HG03558 (cell line): ENCODE results near the gene LYRM9.
"Not testable (repeated sequence)": the region's sequence is repeated elsewhere in the genome, so short reads cannot be mapped to it uniquely, and the experiment has no call there.

Source experiments
- ATAC-seq: cut with Tn5 transposase; IDR thresholded peaks from one replicate; pipeline ENCODE4 v1.9.1; 2021; ENCODE audit warnings: moderate number of reproducible peaks; ENCODE audit not compliant: unreplicated experiment; ENCODE audit errors: extremely low read depth

The LYRM9 gene

DNA sequence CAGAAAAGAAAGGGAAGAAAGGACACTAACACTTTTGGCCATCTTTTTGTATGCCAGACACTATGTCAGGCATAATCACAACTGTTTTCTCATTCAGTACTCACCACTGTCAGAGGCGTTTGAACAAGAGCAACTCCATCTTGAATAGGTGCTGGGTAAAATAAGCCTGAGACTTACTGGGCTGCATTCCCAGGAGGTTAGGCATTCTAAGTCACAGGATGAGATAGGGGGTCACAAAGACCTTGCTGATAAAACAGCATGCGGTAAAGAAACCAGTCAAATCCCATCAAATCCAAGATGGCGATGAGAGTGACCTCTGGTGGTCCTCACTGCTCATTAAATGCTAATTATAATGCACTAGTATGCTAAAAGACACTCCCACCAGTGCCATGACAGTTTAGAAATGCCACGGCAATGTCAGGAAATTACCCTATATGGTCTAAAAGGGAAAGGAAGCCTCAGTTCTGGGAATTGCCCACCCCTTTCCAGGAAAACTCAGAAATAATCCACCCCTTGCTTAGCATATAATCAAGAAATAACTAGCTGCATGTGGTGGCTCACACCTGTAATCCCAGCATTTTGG is 14.9 kb upstream of the LYRM9 start:
- ATAC-seq, result no peak

DNA sequence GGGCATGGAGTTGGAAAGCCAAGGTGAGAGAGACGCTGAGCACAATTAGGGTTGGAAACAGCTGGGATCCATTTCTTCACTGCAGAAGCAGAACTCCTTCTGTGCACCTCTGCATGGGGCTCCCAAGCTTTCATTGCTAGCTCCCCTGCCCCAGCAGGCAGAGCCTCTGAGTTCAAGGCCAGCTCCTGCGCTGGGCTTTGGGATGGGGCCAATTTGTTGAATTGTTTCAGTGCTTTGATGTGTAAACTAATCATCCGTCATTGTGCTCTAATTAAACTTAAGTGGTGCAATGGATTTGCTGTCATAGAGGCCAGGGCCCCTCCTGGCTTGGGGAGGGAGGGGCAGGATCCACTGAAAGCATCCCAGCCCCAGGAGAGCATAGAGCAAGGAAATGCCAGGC is 13.5 kb upstream of the LYRM9 start:
- ATAC-seq, result no peak

DNA sequence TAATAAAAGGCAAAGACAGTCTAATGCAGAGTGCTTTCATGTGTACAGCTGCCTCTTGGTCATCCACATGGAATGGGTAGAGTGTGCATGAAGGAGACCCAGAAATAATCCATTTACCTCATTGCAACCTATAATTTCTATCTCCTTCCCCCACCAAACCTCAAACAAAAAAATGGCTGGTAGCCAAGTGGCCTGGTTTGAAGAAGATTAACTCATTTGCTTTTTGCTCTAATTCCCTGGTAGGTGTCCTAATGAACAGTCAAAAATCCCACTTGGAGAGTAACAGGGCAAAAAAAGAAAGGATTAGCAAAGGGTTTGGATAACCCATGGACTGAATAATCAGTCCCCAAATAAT is 13.0 kb upstream of the LYRM9 start:
- no peak for ATAC-seq

DNA sequence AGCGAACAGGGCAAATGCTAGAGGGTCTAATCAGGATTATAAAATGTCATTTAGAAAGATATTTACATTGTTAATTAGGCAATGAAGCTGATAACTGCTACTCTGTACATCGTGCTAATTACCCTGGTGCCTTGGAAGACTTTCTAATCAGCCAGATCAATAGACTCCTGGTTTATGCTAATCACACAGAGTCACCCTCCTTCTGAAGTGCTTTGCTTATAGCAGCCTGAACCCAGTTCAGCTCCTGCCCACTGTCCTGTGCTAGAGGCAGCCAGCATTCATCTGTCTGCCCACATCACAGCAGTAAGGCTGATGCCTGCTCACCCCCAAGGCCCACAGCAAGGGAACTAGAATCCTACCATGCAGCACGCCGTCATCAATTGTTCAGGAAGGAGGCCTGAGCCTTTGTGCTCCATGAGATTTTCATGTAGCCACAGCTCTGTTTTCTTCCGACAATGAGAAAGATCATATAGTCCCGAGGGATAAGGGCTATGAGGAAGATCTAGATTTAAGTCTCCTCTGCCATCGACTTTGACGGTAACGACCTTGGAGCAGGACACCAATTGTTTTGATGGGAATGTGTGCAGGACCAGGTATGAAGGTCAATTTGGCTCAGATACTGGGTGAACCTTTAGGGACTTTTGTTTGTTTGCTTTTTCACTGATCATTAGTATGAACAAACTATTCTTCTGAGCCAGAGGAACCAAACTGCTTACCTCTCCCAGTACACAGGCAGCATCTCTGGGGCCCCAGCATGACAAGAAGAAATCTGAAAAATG is 12.5 kb upstream of the LYRM9 start:
- ATAC-seq, result no peak

DNA sequence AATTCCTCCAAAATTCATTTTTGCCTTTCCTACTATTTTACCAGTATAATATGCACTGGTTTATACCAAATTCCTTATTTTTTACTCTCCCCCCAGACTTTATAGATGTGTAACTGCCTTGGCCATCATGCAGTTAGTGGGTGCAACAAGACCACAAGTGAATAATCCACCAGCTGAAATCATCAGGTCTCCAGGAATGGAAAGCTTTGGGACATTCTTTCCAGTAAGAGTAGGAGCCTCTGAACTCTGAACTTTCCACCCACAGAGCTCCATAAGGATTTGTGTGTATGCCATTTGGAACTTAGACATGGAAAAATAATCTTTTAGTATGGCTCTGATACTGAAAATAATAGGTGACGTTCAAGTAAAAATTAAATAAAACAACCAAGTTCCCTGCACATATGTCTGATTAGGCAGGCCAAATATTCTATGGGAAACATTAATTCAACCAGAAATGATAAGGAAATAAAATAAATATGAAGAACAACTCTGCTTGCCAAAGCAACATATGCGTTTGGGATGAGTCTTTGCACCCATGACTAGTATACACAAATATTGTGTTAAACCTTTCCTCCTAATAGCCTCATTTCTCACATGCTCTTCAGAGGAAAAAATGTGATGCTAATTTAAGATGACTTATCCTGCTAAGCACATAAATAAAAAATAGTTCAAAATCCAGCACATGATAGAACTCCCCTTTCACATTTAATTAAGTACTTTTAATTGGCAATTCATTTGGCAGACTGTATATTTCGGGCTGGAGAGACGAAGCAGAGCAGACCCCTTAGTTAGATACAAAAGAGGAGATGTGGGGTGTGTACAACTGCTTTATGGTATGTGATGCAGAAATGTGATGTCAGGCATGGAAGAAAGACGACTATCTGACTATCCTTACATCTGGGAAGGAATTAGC is 11.6 kb upstream of the LYRM9 start:
- ATAC-seq, result no peak

DNA sequence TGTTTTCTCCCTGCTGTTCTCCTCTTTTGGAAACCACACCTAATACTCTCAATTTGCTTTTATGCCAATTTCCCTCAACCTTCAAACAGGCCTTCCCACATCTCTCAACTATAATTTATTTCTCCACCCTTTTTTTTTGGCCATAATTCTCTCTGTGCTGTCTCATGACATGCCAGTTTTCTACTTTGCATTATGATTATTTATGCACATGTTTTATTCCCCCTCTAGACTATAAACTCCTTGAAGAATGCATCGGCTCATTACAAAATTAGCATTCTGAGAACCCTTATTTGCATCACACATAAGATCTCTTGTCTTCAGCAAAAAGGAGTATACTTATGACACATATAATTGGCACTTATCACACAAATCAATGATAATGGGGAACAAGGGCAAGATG is 10.9 kb upstream of the LYRM9 start:
- no peak for ATAC-seq

DNA sequence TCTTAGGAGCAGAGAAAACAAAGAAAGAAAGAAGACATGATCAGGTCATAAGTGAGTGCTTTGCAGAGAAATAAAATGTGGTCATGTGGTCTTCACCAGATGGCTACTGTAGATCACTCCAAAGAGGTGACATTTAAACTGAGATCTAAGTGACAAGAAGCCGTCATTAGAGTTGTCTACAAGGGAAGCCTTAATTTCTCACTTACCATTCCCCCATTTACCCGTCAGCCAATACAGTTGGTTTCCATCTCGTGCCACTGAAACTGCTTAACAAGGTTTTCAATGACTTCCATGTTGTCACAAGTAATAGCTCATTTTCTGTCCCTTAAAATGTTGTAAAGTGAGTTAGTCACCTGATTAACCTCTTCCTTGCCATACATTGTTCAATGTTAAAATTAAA is 6.4 kb upstream of the LYRM9 start:
- ATAC-seq, result no peak

DNA sequence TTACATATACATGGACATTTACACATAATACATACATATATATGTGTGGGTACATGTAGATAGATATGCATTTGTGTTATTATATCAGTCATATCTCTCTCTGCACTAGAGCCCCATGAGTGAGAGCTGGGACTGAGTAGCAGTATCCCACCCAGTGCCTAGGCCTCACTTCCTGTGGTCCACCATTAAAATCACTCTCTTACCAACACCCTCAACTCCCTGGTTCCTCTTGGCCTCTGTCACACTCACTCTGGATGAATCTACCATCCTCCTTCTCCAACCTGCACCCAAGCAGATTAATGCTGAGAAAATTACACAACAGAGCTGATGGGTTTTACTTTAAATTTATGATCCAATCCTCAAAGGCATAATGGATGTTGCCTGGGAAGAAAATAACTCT is 4.9 kb upstream of the LYRM9 start:
- no peak for ATAC-seq

DNA sequence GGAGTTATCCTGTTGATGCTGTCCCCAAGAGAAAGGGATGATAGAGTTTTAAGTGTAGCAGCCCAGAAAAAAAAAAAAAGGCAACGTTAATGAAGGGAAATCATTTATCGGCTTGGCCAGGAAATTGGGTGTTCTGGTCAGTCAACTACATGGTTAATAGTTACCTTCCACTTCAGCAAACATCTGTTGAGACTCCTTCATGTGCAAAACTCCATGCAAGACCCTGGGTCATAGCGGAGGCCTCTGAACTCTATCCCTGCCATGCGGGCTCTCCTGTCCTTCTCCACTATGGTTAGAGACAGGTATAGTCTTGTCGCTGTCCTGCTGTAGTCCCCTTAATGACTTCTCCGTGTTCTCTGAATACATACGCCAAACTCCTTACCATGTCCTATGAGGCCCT is 3.5 kb upstream of the LYRM9 start:
- no peak for ATAC-seq

DNA sequence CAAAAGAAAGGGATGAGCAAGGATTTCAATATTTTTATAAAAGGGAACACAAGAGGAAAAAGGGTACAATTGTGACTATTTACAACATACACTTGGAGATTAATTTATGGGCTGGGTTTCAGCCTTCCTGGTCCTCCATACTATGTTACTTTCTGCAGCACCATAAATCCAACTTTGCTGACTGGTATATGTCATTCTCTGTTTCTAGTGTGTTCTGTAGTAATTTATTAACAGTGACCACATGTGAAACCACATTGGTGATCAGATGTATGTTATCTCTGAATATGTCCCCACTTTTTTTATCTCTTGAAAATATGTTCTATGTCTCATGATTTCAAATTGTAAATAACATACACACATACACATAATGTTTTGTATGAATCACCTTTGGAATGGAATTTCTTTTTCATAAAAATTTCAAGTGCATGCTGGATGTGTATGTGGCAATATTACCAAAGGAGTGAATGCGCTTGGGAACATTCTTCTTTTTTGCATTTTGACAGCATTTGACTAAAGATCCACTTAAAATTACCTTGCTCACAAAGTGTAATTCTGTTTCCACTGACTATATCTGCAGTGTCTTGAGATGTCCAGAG is 2.9 kb upstream of the LYRM9 start:
- ATAC-seq, result no peak

DNA sequence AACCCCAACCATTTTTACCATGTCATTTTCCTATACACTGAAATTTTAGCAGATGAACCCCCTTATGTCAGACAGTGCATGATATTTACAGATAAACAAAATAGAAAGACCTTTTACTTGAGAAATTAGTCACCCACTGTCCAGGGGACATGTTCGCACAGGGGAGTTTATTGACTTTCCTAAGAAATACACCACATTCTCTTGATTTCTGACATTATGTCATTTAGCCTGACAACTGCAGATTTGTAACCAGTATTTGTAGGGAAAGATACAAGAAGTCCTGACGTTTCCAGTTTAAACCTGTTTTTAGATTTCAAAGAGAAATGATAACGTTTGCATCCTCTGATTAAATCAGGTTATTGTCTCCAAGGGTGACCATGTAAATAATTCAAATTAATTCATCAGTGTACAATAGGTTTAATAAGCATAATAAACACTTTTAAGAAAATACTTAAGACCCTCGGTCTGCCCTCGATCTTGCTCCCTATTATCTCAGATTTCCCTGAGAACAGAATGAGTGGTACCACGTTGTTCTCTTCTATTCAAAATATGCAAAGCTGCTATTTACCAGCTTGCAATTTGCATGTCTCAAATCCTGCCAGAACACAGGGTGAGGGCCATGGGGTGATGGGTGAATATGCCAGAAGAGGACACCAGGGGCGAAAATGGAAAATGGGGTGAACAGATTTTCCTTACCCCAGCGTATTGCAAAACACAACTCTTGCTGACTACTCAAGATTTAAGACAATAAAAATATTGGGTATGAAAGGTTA is 2.1 kb upstream of the LYRM9 start:
- no peak for ATAC-seq

DNA sequence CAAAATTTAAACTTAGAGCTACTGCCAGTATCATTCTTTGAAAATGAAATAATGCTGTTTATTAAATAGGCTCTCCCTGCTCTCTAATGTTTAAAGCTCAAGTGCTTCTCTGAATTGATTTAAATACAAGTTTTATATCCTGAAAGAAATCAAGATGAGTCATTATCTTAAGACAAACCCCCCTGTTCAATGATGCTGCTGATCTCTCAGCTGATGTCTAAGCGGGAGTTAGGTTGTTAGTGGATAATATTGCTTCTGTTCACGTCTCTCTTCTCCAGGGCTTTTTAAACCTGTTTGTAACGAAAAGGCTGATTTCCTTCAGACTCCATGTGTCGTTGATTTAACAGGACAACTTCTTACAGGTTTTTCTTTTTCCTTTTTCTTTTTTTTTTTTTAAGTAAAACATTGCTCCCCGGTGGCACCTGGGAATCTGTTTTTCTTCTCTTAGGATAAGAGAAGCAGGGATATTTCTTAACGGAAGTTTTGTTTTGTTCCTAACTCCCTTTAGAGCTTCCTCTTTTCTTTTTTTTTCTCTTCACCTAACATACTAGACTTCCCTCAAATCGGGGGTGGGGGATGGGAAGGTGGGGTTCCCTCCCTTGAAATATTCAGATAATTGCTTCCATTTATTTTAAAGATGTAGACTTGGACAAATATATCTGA is 807 bp upstream of the LYRM9 start:
- no peak for ATAC-seq

DNA sequence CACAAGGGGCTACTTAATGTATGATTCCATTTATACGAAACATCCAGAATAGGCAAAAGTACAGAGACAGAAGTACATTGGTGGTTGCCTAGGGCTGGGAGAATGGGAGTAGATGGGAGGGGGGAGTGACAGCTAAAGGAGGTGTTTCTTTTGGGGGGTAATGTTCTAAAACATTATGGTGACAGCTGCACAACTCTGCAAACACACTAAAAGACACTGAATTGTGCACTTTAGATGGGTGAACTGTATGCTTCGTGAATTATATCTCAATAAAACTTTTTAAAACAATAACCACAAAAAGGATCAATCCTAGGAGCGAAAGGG is 661 bp downstream of the LYRM9 start:
- ATAC-seq, result no peak

DNA sequence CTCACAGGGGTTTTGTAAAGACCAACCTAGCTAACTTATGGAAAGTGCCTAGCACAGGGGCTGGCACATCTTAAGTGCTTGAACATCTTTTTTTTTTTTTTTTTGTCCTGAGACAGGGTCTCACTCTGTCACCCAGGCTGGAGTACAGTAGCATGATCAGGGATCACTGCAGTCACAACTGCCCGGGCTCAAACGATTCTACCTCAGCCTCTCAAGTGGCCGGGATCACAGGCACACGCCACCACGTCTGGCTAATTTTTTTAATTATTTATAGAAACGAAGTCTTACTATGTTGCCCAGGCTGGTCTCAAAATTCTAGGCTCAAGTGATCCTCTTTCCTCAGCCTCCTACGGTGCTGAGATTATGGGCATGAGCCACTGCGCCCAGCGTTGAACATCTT is 1.3 kb downstream of the LYRM9 start:
- no peak for ATAC-seq

DNA sequence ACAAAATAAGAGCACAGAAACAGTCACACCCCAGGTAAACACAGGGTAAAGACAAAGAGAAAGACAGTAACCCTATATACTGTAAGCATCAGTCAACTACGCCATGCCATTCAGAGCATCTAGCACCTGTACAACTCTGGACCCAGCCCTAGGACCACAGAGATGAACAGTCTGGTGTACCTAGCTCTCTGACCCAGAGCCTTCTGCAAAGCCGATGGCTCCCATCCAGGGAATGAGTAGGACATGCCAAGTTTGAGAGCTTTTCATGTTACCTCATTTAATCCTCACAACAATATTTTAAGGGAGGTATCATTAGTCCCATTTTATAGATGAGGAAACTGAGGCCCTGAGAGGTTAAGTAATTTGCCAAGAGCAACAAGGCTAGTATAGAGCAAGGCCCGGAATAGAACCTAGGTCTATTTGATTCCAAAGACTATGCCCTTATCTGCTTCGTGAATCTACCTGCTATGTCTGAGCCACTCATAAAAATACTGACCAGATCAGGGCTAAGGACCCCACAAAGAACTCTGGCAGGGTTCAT is 3.4 kb downstream of the LYRM9 start:
- ATAC-seq, result no peak

DNA sequence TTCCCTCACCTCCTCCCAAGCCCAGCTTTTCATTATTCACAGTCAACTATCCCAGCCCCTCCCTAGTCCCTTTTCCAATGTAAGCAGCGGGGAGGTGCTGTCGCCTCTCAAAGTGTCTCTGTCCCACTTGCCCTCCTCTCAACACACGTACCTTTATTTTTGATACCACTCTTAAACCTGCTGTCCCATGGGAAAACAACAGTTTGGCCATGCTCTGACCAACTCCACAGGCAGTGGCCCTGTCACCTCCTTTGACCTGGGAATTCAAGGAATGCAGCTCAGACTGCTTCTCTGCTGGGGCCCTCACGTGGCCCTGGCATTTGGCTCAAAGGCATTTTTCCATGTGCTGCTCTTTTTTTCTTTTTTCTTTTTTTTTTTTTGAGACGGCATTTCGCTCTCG is 4.2 kb downstream of the LYRM9 start:
- no peak for ATAC-seq

DNA sequence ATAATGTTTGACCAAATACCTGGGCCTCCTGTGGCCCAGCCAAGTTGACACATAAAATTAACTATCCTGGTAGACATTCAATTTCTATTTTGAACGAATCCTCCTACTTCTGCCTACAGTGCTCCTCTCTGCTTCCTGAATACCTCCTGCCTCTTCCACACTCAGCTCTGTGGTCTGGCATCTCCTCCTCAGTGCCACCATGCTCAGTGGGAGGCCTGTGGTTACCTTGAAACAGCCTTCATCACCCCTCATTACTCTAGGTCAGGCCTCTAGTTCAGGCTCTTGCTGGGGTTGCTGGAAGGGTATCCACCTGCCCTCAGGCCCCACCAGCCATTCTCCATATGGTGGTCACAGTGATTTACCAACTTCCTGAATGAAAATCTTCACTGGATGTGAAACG is 5.1 kb downstream of the LYRM9 start:
- no peak for ATAC-seq

DNA sequence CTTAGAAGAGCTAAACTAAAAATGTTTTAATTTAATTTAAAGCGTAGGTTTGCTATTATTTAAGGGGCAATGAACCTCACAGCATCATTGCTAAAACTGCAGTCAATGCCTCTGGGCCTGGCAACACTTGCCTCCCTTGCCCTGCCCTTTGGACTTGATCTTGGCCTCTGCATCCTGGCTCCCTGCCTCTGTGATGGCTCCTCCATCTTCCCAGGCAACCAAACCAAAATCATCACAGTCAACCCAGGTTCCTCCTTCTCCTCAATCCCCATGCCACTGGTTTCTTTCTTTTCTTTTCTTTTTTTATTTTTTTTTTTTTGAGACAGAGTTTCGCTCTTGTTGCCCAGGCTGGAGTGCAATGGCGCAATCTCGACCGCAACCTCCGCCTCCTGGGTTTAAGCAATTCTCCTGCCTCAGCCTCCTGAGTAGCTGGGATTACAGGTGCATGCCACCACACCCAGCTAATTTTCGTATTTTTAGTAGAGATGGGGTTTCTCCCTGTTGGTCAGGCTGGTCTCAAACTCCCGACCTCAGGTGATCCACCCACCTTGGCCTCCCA is 6.7 kb downstream of the LYRM9 start:
- not testable (repeated sequence) for ATAC-seq

DNA sequence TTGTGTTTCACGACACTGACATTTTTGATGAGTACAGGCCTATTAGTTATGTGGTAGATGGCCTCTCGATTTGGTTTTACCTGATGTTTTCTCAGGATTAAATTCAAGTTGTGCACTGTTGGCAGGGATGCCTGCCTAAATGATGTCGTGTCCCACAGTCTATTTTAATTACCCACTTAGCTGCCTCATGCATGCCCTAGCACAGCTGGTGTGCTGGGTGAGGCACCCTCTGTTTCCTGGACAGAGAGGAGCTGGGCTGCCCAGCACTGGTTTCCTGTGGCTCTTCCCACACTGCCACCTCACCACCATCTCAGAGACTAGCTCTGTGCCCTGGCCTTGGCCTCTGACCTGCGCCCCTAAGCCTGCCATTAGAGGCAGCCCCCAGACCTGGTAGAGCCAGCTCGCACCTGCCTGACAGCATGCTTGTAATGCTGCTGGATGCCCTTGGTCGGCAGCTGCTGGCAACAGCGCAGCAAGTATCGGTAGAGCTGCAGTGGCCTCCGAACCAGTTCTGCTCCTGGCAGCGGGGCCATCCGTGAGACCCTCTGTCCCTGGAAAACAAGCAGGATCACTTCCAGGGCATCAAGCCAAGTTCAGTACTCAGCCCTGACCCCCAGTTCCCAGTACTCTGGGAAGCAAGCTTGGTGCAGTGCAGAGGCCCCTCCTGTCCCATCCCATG is 10.9 kb downstream of the LYRM9 start:
- ATAC-seq, result no peak
